MG63 (cell line): ENCODE data around the gene CCDC182. TPM values are rescaled to one million over a fixed set of nuclear protein-coding genes. Genes with fewer than 3 reads are reported as not detected.

Experiments
- DNase-seq: peaks from one replicate; pipeline ENCODE4 v3.0.0-alpha.2; 2020
- H3K27me3 ChIP-seq: fragments of 250-450 bp; sonication (Bioruptor Pico); 2 replicates; pipeline ENCODE4 v1.5.1; 2020; ENCODE audit warnings: mild to moderate bottlenecking, moderate library complexity
- H3K36me3 ChIP-seq: fragments of 250-450 bp; sonication (Bioruptor Pico); 2 replicates; pipeline ENCODE4 v1.5.1; 2020; ENCODE audit warnings: mild to moderate bottlenecking, moderate library complexity
- H3K4me3 ChIP-seq: fragments of 250-450 bp; sonication (Bioruptor Pico); 2 replicates; pipeline ENCODE4 v1.5.1; 2020; ENCODE audit warnings: mild to moderate bottlenecking, moderate library complexity
- H3K9me3 ChIP-seq: fragments of 250-450 bp; sonication (Bioruptor Pico); 2 replicates; pipeline ENCODE4 v1.5.1; 2020; ENCODE audit warnings: mild to moderate bottlenecking, moderate library complexity
- total RNA-seq: library from RNA; depleted of rRNA; stranded (reverse); fragments of >200 nt; shearing (Covaris generic); gene quantifications from 2 replicates; pipeline ENCODE4 v1.2.3, GENCODE V29; 2014; ENCODE audit warnings: low replicate concordance

Gene CCDC182
- total RNA-seq, 1 experiment from 2014 or later = not detected

GRCh38 chr17:57766318-57766943 lies 21.3 kb upstream of the CCDC182 start:
- DNase-seq = peak; percentile 19
- no peaks in the 10 kb centered on the region; the same call in 1 of the 2 replicates for H3K27me3 ChIP-seq
- no peaks in the 10 kb centered on the region for H3K9me3 ChIP-seq
- H3K4me3 ChIP-seq = no peak overlapping the region
- H3K36me3 ChIP-seq = no peaks in the 10 kb centered on the region

DNA sequence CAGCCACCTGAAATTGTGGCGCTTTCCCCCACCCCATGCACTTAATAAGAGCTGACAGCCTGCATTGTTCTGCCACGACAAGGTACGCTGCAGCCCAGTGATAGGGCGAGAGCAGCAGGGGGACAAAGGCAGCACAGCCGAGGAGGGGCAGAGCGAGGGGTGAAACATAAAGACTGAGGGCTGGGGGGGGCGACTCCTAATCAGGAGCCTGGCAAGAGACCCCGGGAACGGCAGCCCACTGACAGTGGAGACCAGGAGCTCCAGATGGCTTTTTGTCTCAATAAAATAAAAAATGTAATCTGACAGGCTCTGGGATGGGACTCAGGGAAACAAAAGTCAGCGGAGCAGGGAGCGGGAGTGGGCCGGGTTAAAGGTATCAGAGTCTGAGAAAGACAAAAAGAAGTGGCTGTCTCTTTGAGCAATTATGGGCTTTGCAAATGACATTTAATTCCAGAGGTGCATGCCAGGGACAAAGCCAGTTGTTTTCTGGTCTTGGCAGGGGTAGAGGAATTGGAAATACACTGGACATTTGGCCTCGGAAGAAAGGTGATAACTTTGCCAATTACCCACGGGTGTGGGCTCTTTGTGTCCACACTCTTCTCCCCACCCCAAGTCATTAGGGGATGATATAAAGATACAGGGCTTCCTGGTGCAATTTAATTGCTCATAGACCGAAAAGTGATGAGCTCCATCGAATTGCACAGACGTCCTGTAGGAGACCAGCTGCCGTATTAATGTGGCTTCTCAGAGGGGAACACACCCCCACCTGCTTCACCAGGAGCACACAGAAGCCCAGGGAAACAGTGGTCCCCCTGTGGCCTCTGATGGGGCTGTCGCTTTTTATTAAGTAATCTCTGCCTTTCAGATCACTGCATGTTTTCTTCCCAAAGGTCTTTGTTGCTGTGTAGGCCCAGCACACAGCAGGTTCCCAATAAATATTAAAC lies 17.6 kb upstream of the CCDC182 start:
- H3K36me3 ChIP-seq = no peaks in the 10 kb centered on the region
- no peak for DNase-seq
- H3K4me3 ChIP-seq = no peak overlapping the region
- no peaks in the 10 kb centered on the region for H3K27me3 ChIP-seq
- no peaks in the 10 kb centered on the region for H3K9me3 ChIP-seq

GRCh38 chr17:57761887-57762286 lies 16.8 kb upstream of the CCDC182 start:
- Histone ChIP-seq H3K27me3 (no peaks in the 10 kb centered on the region), H3K9me3 (no peaks in the 10 kb centered on the region), H3K36me3 (no peaks in the 10 kb centered on the region), H3K4me3 (no peak overlapping the region)
- DNase-seq = no peak

- no peaks in the 10 kb centered on the region for H3K36me3 ChIP-seq
- no peaks in the 10 kb centered on the region for H3K9me3 ChIP-seq
- DNase-seq = no peak
- H3K27me3 ChIP-seq = no peaks in the 10 kb centered on the region
- no peak overlapping the region for H3K4me3 ChIP-seq
Observed at GRCh38 chr17:57760046-57760445, 14.9 kb upstream of the CCDC182 start.

DNA sequence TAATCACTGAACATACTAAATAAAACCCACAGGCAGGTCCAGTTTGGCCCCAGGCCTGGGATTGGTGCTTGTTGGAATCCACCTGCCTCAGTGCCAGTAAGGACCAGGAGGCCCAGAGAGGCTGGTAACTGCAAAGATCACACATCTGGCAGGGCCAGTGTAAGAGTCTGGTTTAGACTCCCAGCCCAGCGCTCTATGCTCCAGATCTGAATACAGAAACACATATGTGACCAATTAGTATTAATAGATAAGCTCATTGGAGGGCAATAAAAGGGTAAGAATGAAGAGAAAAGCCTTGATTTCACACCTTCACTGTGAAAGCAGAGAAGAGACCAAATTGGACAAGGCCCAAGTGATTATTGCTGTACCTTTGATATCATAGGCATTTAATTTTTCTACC lies 13.6 kb upstream of the CCDC182 start:
- DNase-seq = no peak
- Histone ChIP-seq H3K4me3 (no peak overlapping the region), H3K27me3 (no peaks in the 10 kb centered on the region), H3K36me3 (no peaks in the 10 kb centered on the region), H3K9me3 (no peaks in the 10 kb centered on the region)

DNA sequence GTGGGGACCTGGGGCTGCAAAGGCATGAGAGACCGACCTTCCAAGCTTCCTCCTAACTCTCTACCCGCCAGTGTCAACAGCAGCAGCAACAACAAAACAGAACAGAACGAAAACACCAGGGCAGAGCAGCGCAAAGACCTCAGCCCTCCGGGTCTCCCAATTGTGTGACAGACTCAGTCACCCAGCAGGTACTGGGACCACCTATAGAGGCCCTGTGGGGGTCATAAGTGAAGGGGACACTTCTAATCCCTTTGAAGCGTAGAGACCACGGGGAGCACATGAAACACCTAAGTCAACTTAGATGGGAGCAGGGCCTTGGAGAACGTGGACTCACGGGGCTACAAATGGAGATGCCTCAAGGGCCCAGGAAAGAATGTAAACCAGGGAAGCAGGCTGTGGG lies 12.6 kb upstream of the CCDC182 start:
- Histone ChIP-seq H3K27me3 (no peaks in the 10 kb centered on the region), H3K9me3 (no peaks in the 10 kb centered on the region), H3K4me3 (no peak overlapping the region), H3K36me3 (no peaks in the 10 kb centered on the region)
- no peak for DNase-seq

DNA sequence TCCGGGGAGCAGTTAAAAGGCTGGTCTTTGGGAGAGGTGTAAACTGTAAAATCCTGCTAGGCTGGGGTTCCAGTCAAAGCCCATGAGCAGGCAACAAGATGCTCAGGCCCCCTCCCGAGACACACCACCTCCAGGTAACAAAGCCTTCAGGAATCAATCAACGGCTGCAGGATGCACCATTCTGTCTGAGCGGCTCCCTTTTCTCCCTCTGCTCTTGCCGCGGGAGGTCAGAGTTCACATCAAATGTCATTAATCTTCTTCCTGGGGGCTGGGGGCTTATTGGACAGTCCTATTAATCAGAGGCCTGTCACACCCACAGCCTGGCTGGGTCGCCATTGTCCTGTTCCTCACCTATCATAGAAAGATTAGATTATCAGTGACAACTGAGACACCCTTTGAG lies 11.9 kb upstream of the CCDC182 start:
- Histone ChIP-seq H3K9me3 (no peaks in the 10 kb centered on the region), H3K27me3 (no peaks in the 10 kb centered on the region), H3K4me3 (no peak overlapping the region), H3K36me3 (no peaks in the 10 kb centered on the region)
- no peak for DNase-seq

- H3K27me3 ChIP-seq = no peaks in the 10 kb centered on the region
Observed at GRCh38 chr17:57755480-57756070, 10.5 kb upstream of the CCDC182 start.

DNA sequence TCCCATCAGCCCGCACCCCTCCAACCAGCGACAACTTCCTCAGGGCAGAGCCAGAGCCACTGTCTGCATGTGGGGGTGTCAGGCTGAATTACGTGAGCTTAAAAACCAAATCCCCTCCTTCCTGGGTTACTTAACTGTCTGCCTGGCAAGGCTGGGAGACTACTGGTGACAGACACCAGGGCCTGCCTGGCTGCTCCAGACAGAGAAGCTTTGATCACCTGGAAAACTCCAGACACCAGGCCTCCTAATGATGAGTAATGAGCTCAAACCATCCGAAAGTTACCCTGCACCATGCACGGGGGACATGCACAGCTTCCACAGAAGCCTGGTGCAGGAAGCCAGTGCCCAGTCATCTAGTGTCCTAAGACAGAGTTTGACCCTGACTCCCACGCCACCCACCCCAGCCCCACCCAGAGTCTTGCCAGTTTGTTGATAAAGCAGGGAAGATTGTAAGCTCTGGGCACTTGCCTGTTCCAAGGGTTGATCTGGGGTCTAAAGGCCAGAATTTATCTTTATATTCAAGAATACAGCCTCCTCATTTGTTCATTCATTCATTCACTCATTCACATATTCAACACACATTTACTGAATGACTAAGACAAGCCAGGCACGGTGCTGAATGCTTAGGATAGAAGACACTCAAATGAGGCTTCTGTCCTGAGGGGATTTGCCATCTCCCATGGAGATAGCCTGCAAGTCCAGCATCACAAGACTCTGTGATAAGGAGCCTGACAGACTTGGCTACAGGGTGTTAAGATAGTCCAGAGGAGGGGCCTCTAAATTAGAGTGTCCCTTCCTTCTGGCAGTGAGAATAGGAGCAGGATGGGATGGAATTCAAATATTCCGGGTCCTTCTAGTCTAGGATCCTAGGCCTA lies 7.2 kb upstream of the CCDC182 start:
- DNase-seq = no peak
- no peaks in the 10 kb centered on the region for H3K36me3 ChIP-seq
- H3K4me3 ChIP-seq = no peak overlapping the region

More at GRCh38 chr17:57755480-57756070, 10.5 kb upstream of the CCDC182 start:
- Histone ChIP-seq H3K4me3 (no peak overlapping the region), H3K9me3 (no peaks in the 10 kb centered on the region), H3K36me3 (no peaks in the 10 kb centered on the region)
- no peak for DNase-seq

DNA sequence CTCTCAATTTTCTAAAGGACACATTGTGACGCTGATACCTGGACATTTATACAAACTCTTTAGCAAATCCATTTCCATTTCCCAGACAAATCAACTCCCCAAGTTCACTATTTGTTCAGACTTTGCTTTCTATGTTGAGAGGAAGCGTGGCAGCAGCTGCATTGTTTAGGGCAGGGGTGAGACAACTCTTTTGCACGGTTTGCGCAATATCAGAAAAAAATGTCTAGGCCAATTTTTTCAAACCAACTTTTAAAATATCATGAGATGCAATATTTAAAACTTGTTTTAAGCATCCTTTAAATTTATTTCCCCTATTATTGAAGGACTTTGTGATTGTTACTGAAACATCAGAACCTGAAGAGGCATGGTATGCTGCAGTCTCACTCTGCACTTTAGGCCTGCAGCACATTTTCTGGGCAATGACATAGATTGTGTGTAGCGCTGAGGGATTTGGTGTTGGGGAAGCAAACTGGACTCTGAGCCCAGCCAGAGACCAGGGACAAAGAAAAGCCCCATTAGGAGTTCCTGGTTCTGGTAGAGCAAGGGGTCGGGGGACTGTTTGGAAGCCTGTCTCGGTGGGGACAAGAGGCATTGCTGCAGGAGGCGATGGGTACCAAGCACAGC lies 6.4 kb upstream of the CCDC182 start:
- Histone ChIP-seq H3K36me3 (no peaks in the 10 kb centered on the region), H3K4me3 (no peak overlapping the region), H3K9me3 (no peaks in the 10 kb centered on the region), H3K27me3 (peaks cover 7% of the 10 kb centered on the region; the same call in 1 of the 2 replicates)
- DNase-seq = no peak

More for the DNA sequence above, 7.2 kb upstream of the CCDC182 start:
- Histone ChIP-seq H3K9me3 (no peaks in the 10 kb centered on the region), H3K27me3 (peaks cover under 1% of the 10 kb centered on the region; the same call in 1 of the 2 replicates)

GRCh38 chr17:57750895-57751294 lies 5.8 kb upstream of the CCDC182 start:
- Histone ChIP-seq H3K9me3 (no peaks in the 10 kb centered on the region), H3K36me3 (no peaks in the 10 kb centered on the region), H3K27me3 (peaks cover 12% of the 10 kb centered on the region), H3K4me3 (no peak overlapping the region)
- no peak for DNase-seq

- Histone ChIP-seq H3K36me3 (no peaks in the 10 kb centered on the region), H3K27me3 (peaks cover 12% of the 10 kb centered on the region), H3K4me3 (no peak overlapping the region), H3K9me3 (no peaks in the 10 kb centered on the region)
- no peak for DNase-seq
Observed at GRCh38 chr17:57750109-57750871, 5.2 kb upstream of the CCDC182 start.

- DNase-seq = no peak
- peaks cover 12% of the 10 kb centered on the region for H3K27me3 ChIP-seq
- H3K36me3 ChIP-seq = no peaks in the 10 kb centered on the region
- no peaks in the 10 kb centered on the region for H3K9me3 ChIP-seq
- no peak overlapping the region for H3K4me3 ChIP-seq
Observed at GRCh38 chr17:57749701-57750100, 4.6 kb upstream of the CCDC182 start.

DNA sequence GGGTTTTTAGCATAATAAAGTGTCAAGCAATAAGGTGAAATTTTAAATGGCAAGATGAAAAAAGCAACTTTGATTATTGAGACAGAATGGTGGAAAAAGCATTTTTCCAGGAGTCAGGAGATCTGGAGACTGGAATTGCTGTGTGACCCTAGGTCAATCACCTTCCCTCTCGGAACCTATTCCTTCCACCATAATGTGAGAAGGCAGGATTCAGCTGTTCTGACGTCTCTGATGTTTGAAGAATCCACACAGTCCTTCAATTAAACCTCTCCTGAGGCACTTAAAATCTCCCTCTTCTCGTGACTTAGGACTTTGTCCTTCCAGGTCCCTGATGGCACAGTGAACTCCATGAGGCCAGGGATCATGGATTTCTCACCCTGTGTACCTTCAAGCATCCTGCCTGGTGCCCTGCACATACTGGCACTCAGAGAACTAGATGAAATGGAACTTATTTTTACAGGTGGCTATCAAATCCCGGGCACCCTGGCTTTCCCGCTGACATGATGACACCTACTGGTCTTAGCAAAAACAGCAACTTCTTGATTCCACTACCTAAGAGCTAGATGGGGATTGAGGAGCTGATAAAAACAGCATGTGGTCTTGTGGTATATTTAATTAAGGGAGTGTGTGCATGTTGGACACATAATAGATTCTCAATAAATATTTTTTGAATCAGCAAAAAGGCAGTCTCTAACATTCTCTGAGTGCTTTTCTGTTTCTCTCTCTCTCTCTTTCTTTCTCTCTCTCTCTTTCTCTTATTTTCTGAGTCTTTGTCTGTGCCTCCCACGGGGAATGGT lies 2.3 kb upstream of the CCDC182 start:
- Histone ChIP-seq H3K36me3 (no peaks in the 10 kb centered on the region), H3K27me3 (peaks cover 12% of the 10 kb centered on the region), H3K4me3 (no peak overlapping the region), H3K9me3 (no peaks in the 10 kb centered on the region)
- no peak for DNase-seq

DNA sequence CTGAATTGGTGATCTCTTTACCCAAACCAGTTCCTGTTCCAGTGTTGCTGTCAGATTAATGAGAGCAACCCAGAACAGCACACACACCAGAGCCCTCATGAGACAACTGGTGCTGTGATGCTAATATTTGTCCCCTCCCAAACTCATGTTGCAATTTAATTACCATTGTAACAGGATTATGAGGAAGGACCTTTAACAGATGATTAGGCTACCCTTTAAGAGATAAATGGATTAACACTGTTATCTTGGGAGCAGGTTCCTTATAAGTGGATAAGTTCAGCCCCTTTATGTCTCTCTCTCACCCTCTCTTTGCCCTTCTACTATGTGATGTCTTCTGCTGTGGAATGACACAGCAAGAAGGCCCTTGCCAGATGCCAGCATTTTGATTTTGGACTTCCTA lies 1.1 kb upstream of the CCDC182 start:
- Histone ChIP-seq H3K9me3 (no peaks in the 10 kb centered on the region), H3K4me3 (no peak overlapping the region), H3K36me3 (no peaks in the 10 kb centered on the region), H3K27me3 (peaks cover 12% of the 10 kb centered on the region)
- DNase-seq = no peak
